ENCODE data around the gene TATDN2.

TATDN2 gene

DNA sequence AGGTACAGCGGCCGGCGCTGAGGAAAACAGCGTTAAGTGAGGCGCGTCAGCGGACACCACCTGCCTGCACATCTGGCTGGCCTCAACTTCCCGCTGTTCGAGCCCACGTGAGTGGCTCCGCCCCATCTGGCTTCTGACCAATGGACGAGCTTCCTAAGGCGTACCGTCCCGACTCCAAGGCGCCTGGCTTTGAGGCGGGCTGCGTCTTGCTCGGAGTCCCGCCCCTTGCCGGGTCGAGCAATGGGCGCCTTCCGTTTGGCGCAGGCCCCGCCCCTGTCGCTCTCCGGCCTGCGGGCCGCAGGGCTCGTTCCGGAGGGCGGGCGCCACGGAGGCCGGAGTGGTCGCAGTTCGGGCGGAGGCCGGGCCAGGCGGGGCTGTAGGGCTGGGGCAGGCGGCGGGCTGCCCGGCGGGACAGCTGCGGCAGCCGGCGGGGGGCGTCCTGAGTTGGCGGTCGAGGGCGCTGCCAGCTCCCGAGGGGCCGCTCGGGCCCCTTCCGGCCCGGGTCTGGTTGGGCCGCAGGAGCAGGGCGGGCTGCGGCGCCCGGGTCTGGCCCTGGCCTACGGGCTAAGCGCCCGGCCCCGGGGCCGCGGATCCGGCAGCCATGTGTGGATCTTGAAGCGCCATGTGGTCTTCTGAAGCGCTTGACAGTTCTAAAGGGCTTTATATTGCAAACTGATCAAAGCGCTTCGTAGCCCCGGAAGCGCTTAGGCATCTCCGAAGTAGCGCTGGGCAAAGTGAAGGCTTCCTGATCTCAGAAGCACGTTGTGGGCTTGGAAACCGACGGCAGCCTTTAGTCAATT lies at the start of gene TATDN2:
TATDN2 (plus strand) TSS at position 276 of the 800 bp plus-strand sequence. CDS start 742 bp downstream, outside the sequence.
- peak; percentile 96 for DNase-seq (ENCODE audit: low spot score)

GRCh38 chr3:10198761-10199649 lies 49.3 kb upstream of the TATDN2 start:
- no peak for DNase-seq (ENCODE audit: low spot score)

DNA sequence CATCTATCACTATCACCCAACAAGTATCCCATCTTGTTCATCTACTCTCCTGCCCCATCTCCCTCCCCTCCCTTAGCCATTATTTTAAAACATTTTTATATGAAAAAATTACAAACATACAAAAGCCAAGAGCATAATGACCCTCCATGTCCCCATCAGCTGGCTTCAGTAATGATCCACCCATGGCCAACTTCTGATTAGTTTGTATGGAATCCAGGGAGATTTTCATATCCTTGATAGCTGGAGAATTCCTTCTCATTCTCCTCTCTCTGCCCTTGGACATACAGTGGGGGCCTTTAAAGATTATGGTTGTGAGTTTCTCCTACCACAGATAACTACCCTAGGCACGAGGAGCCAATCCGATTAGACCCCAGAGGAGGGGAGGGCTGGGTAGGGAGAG lies 43.3 kb upstream of the TATDN2 start:
- DNase-seq (ENCODE audit: low spot score): no peak

DNA sequence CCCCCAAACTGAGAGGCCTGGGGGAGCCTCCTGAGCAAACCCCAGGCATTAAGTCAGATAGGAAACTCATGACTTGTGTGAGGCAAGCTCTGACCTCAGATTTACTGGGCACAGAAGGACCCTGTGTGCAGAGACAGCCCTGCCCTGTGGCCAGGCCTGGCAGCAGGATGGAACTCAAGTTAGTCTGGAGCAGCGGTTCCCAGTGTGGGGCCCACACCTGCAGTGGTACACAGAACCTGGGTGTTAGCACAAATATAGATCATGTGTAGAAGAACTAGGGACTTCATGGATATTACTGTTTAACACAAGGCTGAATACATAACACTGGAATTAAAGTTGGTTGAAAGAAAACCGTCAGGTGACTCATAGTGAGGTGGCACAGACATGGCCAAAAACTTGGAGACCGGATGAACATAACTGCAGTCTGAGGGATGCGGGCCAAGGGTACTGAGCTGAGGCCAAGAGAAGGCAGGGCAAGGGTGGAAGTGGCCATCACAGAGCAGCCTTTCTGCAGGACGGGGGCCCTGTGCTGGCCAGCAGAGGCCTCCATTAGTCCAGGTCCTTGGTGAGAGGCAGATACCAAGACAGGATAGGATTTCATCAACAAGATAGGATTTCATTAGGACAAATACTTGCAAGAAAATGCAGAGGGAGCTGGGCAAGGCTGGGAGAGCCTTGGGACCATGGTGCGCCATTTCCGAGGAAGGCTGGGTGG lies 42.7 kb upstream of the TATDN2 start:
- DNase-seq (ENCODE audit: low spot score): peak; percentile 51

- no peak for DNase-seq (ENCODE audit: low spot score)
These were observed 42.1 kb upstream of the TATDN2 start for GRCh38 chr3:10206166-10206511.

DNA sequence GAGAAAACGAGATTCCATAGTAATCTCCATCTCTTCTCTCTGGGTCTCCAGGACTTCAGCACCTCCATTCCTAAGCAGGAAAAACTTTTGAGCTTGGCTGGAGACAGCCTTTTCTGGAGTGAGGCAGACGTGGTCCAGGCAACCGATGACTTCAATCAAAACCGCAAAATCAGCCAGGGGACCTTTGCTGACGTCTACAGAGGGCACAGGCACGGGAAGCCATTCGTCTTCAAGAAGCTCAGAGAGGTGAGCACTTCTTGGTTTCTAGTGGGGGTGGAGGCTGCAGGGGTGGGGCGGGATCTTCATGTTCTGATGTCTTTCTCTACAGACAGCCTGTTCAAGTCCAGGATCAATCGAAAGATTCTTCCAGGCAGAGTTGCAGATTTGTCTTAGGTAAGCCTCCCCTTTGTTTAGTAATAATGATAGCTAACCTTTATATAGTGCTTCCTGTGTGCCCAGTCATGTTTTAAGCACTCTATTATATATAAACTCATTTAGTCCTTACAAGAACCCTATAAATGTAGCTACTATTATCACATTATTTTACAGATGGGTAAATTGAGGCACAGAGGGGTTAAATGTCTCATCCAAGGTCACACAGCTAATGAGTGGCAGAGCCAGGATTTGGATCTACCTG lies 35.0 kb upstream of the TATDN2 start:
- no peak for DNase-seq (ENCODE audit: low spot score)

DNA sequence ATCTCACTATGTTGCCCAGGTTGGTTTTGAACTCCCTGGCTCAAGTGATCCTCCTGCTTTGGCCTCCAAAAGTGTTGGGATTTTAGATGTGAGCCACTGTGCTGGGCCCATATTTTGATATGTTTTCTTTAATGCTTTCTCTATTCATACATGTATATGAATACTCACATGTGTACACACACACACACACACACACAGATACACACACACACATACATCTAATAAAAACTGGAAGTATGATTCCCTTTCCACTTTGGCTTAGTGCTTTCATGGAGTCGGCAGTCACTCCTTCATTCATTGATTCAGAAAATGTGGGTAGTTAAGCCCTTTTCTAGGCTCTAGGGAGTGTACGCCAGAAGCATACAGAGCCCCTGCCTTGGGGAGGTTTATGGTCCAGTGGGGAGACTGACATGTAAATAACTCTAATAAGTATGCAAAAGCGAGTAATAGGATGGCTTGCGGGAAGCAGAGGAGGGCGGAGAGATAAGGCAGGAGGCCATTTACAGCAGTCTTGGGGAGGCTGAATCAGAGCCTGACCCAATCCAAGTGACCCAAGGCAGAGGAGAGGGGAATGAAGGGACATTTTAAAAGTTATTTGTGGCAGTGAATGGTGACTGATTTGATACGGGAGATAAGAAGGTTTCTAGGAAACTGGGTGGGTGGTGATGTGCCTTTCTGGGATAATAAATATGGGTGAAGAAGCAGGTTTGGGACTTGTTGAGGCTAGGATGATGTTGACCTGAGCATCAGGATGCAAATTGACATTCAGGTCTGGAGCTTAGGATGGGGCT lies 32.5 kb upstream of the TATDN2 start:
- DNase-seq (ENCODE audit: low spot score): no peak

DNA sequence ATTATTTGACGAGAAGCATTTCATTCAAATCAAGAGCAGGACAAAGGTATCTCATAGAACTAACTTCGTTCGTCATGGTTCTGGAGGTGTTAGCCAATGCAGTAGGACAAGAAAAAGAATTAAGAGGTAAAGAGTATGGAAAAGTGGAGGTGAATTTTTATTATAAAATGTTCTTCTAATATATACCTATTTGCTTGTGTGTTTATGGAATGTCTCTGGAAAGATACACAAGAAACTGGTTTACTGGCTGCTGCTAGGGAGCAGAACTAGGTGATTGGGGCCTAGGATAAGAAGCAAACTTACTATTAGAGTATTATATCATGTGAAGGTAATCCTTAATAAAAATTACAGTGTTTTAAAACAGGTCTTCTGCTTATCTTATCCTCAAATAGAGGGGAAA lies 30.9 kb upstream of the TATDN2 start:
- DNase-seq (ENCODE audit: low spot score): no peak

DNA sequence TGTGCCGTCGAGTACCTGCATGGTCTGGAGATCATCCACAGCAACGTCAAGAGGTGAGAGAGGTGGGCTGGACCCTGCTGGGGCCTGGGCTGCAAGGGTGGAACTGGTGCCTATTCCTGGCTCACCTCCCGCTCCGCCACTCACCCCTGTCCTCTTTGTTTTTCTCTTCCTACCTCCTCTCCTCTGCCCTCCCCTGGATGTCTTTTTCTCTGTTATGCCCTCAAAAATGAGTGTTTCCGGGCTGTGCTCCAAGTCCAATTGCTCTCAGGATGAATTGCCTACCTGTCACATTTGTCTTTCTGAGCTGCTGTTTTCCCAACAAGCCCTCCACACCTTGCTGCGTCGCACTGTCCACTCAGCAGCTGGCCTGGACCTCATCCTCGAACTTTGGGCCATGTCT lies 28.5 kb upstream of the TATDN2 start:
- no peak for DNase-seq (ENCODE audit: low spot score)

DNA sequence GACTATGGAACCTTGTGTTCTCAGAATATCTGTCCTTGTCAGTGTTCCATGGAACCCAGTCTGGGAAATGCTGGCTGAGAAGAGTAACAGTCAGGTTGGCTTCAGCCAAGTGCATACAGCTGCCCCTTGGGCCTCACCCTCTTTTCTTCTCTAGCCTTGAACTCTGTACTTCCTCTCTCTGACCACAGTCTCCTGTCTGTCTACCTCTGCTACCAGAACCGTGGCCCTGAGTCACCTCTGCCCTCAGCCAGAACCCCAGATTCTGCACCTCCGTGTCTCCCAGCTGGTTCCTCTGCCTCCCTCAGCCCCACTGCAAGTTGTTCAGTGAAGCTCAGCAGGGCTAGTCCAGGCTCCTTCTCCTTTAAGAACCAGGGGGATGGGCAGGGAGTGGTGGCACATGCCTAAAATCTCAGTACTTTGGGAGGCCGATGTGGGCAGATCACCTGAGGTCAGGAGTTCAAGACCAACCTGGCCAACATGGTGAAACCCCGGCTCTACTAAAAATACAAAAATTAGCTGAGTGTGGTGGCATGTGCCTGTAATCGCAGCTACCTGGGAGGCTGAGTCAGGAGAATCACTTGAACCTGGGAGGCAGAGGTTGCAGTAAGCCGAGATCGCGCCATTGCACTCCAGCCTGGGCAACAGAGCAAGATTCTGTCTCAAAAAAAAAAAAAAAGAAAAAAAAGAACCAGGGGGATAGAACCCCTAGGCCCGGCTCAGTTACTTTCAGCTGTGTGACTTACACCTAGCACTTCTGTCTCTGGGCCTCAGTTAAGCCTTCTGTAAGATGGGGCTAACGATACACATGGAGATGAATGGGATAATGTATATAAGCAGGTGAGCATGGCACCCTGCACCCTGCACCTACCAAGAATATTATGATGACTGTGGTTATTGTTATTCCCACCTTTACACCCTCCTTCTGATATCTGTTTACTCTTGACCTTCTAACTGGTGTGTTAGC lies 24.3 kb upstream of the TATDN2 start:
- DNase-seq (ENCODE audit: low spot score): no peak

- peak; percentile 65 for DNase-seq (ENCODE audit: low spot score)
These were observed 23.2 kb upstream of the TATDN2 start for GRCh38 chr3:10224794-10225665.

DNA sequence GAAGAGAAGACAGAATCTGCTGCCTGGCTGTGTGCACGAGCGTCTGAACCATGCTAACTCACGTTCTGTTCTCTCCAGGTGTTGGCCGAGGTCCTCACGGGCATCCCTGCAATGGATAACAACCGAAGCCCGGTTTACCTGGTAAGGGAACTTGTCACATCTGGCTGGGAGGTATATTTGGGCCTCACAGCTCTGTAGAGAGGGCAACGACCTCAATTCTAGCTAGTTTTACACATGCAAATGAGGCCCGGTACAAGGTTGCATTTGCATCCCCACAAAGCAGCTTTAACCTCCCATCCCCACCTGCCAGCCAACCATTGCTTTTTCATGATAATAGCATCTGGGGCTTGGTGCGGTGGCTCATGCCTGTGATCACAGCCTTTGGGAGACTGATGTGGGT lies 22.0 kb upstream of the TATDN2 start:
- no peak for DNase-seq (ENCODE audit: low spot score)

GRCh38 chr3:10228248-10228950 lies 19.9 kb upstream of the TATDN2 start:
- DNase-seq (ENCODE audit: low spot score): no peak

DNA sequence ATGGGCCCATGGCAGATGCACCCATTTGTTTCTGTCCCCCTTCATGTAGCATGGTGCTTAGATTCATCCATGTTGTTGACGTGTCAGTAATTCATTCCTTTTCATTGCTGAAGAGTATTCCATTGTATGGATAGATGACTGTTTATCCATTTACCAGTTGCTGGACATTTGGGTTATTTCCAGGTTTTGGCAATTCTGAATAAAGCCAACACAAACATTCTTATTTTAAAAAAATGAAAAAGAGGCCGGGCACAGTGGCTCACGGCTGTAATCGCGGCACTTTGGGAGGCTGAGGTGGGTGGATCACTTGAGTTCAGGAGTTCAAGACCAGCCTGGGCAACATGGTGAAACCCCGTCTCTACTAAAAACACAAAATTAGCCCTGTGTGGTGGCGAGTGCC lies 18.7 kb upstream of the TATDN2 start:
- DNase-seq (ENCODE audit: low spot score): no peak

DNA sequence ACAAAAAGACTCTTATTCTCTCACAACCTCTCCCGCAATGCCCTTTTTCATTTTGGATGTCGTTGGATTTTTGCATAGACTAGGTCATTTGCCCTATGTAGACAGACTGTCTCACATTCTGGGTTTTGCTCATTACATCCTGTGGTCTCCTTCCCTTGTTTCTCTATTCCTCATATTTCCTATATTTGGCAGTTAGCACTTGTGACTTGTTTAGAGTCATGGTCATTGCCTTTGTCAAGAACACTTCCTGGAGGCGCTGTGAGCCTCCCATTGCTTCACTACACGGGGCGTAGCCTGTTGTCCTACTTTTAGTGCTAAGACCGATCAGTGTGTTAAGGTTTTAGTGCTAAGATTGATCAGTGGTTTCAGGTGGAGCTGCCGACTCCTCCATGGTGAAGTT lies 16.1 kb upstream of the TATDN2 start:
- no peak for DNase-seq (ENCODE audit: low spot score)

DNA sequence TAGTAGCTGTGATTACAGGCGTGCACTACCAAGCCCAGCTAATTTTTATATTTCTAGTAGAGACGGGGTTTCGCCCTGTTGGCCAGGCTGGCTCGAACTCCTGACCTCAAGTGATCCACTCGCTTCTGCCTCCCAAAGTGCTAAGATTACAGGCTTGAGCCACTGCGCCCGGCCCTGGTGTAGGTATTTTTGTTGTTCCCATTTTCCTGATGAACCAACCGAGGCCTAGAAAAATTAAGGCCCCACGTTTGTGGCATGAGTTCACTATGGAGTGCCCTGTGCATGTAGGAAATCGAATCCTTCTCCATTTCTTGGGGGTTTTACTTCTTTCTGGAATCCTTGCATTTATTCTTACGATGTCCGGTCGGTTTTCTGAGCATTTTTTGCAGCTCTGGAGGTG lies 14.3 kb upstream of the TATDN2 start:
- DNase-seq (ENCODE audit: low spot score): no peak

DNA sequence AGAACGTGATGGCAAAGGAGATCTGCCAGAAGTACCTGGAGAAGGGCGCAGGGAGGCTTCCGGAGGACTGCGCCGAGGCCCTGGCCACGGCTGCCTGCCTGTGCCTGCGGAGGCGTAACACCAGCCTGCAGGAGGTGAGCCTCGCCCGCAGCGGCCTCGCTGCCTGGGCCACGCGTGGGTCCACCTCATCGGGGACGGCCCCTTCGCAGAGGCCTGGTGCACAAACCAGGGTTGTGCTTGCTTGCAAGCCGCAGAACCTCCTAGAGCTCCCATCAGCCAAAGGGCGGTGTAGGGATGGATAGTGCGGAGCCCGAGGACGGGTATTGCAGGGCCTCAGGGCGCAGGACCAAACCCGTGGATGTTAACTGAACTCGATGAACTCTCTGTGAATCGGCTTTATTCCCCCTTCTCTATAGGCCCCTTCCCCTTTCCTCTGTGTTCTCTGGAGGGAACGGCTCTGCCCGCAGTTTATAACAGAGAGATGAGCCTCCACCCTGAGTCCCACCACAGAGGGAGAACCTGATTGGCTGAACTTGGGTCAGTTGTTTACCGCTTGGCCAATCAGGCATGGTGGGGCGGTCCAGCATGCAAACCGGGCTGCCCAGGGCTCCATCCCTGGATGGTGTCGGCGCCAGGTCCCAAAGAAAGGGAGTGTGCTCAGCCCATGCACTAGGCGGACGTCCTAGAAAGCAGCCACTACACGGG lies 13.6 kb upstream of the TATDN2 start:
- no peak for DNase-seq (ENCODE audit: low spot score)

DNA sequence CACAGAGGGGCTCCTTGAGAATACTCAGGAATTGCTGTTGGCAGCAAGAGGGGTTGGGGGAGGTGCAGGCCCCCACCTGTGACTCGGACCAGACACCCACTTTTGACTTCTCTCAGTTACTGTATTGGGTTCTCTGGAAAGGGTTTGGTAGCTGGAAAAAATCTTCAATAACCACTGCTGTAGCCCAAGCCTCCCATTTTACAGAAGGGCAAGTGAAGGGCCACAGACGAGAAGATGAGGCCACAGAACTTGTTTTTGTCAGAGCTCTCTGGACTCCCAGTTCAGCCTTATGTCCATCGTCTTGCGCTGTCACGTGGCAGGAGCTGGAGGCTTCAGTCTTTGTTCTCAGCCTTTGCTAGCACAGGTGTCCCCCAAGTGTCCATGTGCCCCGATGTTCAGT lies 12.7 kb upstream of the TATDN2 start:
- DNase-seq (ENCODE audit: low spot score): no peak
